Endothelial cell of umbilical vein (primary cell): ENCODE measurements around the gene FAM118A.

Experiments
- EZH2 ChIP-seq: IDR thresholded peaks from 2 replicates; pipeline ENCODE4 v1.6.1; 2012; ENCODE audit warnings: borderline replicate concordance, low read depth, mild to moderate bottlenecking, moderate library complexity, low read length, inconsistent platforms; ENCODE audit not compliant: severe bottlenecking
- FOS ChIP-seq: IDR thresholded peaks from 2 replicates; pipeline ENCODE4 v1.6.1; 2011; ENCODE audit warnings: mild to moderate bottlenecking, low read length, moderate library complexity, borderline replicate concordance; ENCODE audit not compliant: insufficient read depth
- GATA2 ChIP-seq: IDR thresholded peaks from 2 replicates; pipeline ENCODE4 v1.7.0; 2011; ENCODE audit warnings: low read depth, mild to moderate bottlenecking, moderate library complexity, mixed read lengths, low read length; ENCODE audit not compliant: insufficient read length, insufficient read depth
- JUN ChIP-seq: IDR thresholded peaks from 2 replicates; pipeline ENCODE4 v1.6.1; 2011; ENCODE audit warnings: borderline replicate concordance, low read depth; ENCODE audit not compliant: insufficient read length, insufficient read depth
- MYC ChIP-seq: IDR thresholded peaks from one replicate; pipeline ENCODE4 v1.6.1; 2011; ENCODE audit warnings: mild to moderate bottlenecking, low read depth, low read length
- POLR2A ChIP-seq: IDR thresholded peaks from 2 replicates; pipeline ENCODE4 v1.6.1; 2012; ENCODE audit warnings: low read depth, mild to moderate bottlenecking, control low read depth, low read length
- POLR2AphosphoS5 ChIP-seq: IDR thresholded peaks from 2 replicates; pipeline ENCODE4 v1.6.1; 2012; ENCODE audit warnings: low read depth, mild to moderate bottlenecking, control low read depth, low read length, moderate library complexity; ENCODE audit not compliant: insufficient read depth
- TF ChIP-seq, protein P1 (sequence below): IDR thresholded peaks from 2 replicates; pipeline ENCODE4 v1.6.1; 2011; ENCODE audit not compliant: insufficient read depth, insufficient read length
- TF ChIP-seq, protein P2 (sequence below), 2 donors: IDR thresholded peaks; 1 replicate in 1 of 2; 2 replicates in 1 of 2; pipeline ENCODE4 v1.5.1; 2011; ENCODE audit warnings: low read length in 2 of 2, mild to moderate bottlenecking in 2 of 2, moderate library complexity in 2 of 2, control low read depth in 1 of 2, inconsistent platforms in 1 of 2, low read depth in 1 of 2; ENCODE audit not compliant: insufficient read depth in 1 of 2; ENCODE audit errors: extremely low read depth in 1 of 2

GRCh38 chr22:45262195-45262930 is 47.4 kb upstream of the FAM118A start:
- TF ChIP-seq MYC (no peak), POLR2AphosphoS5 (no peak), POLR2A (no peak), EZH2 (no peak), FOS (no peak), JUN (no peak), GATA2 (no peak)
- TF ChIP-seq, protein P1, sequence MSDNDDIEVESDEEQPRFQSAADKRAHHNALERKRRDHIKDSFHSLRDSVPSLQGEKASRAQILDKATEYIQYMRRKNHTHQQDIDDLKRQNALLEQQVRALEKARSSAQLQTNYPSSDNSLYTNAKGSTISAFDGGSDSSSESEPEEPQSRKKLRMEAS: no peak
- TF ChIP-seq, protein P2, sequence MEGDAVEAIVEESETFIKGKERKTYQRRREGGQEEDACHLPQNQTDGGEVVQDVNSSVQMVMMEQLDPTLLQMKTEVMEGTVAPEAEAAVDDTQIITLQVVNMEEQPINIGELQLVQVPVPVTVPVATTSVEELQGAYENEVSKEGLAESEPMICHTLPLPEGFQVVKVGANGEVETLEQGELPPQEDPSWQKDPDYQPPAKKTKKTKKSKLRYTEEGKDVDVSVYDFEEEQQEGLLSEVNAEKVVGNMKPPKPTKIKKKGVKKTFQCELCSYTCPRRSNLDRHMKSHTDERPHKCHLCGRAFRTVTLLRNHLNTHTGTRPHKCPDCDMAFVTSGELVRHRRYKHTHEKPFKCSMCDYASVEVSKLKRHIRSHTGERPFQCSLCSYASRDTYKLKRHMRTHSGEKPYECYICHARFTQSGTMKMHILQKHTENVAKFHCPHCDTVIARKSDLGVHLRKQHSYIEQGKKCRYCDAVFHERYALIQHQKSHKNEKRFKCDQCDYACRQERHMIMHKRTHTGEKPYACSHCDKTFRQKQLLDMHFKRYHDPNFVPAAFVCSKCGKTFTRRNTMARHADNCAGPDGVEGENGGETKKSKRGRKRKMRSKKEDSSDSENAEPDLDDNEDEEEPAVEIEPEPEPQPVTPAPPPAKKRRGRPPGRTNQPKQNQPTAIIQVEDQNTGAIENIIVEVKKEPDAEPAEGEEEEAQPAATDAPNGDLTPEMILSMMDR (IDR thresholded peaks at IDR 0.05; ENCODE audit: extremely low read depth in 1 of 2, insufficient read depth in 1 of 2, low read depth in 1 of 2, low read length in 2 of 2): no peak
